Panc1 (cell line): ENCODE data around the gene TM2D3. TPM values are rescaled to one million over a fixed set of nuclear protein-coding genes. Genes with fewer than 3 reads are reported as not detected.

ENCODE experiments used
- ATAC-seq: fragments of 200-7000 bp; cut with Tn5 transposase; 2 replicates; pipeline ENCODE4 v1.9.1; 2020; ENCODE audit warnings: mild to moderate bottlenecking, moderate library complexity
- BruUV-seq: library from RNA; stranded (reverse); fragments of 400-500 nt; replicated peaks from 2 replicates; lab custom pipeline; 2021; lab: Mats Ljungman, UMichigan
- CTCF ChIA-PET: fragments of 300-600 bp; sonication (Branson Sonifier 250); formaldehyde crosslinking; loops from one replicate; lab custom pipeline; 2022; ENCODE audit warnings: antibody characterized with exemption; lab: Charles Lee
- POLR2A ChIA-PET: fragments of 300-600 bp; sonication (Branson Sonifier 250); formaldehyde crosslinking; loops from one replicate; lab custom pipeline; 2022; ENCODE audit warnings: antibody characterized with exemption; lab: Charles Lee
- DNase-seq: peaks from one replicate; pipeline ENCODE4 v3.0.0-alpha.2; 2010; ENCODE audit warnings: low read depth, low spot score
- H3K27ac ChIP-seq: 2 replicates; pipeline ENCODE4 v1.5.1; 2011; ENCODE audit warnings: mild to moderate bottlenecking, low read length, inconsistent platforms
- H3K27me3 ChIP-seq: fragments of 200-500 bp; sonication (Bioruptor generic); 2 replicates; pipeline ENCODE4 v1.6.0; 2014; ENCODE audit warnings: low read length, inconsistent platforms; ENCODE audit not compliant: control insufficient read depth, insufficient read depth
- H3K36me3 ChIP-seq: fragments of 200-500 bp; sonication (Bioruptor generic); 2 replicates; pipeline ENCODE4 v1.5.1; 2014; ENCODE audit warnings: inconsistent platforms, mild to moderate bottlenecking, low read length, moderate library complexity; ENCODE audit not compliant: control insufficient read depth, insufficient read depth
- H3K4me1 ChIP-seq: 2 replicates; pipeline ENCODE4 v1.5.1; 2011; ENCODE audit warnings: inconsistent platforms, mild to moderate bottlenecking, low read length, moderate library complexity; ENCODE audit not compliant: control insufficient read depth, insufficient read depth
- H3K4me3 ChIP-seq, 2 experiments: 2 replicates each; pipeline ENCODE4 v1.5.1; 2011 to 2012; ENCODE audit warnings: low read depth in 2 of 2, low read length in 2 of 2, mild to moderate bottlenecking in 2 of 2, inconsistent platforms in 1 of 2, moderate library complexity in 1 of 2
- H3K9me3 ChIP-seq: fragments of 200-500 bp; sonication (Bioruptor generic); 2 replicates; pipeline ENCODE4 v1.5.1; 2014; ENCODE audit warnings: low read depth, mild to moderate bottlenecking, inconsistent platforms, low read length, moderate library complexity; ENCODE audit not compliant: control insufficient read depth, insufficient read depth
- CTCF ChIP-seq: fragments of 450-650 bp; IDR thresholded peaks from 2 replicates; pipeline ENCODE4 v1.5.1; 2017; ENCODE audit warnings: mild to moderate bottlenecking
- POLR2AphosphoS5 ChIP-seq: IDR thresholded peaks from 2 replicates; pipeline ENCODE4 v1.6.1; 2012; ENCODE audit warnings: mild to moderate bottlenecking, low read depth, low read length, moderate library complexity
- REST ChIP-seq, 2 experiments: IDR thresholded peaks; 2 replicates each; pipeline ENCODE4 v1.6.1; 2011 to 2012; ENCODE audit warnings: low read depth in 2 of 2, control low read depth in 1 of 2, low read length in 1 of 2, mild to moderate bottlenecking in 1 of 2, moderate library complexity in 1 of 2; ENCODE audit not compliant: insufficient read depth in 1 of 2
- SIN3A ChIP-seq: IDR thresholded peaks from 2 replicates; pipeline ENCODE4 v1.6.1; 2012; ENCODE audit warnings: low read depth, mild to moderate bottlenecking, low read length, moderate library complexity, borderline replicate concordance; ENCODE audit not compliant: insufficient read depth
- TCF7L2 ChIP-seq: IDR thresholded peaks from 2 replicates; pipeline ENCODE4 v1.6.1; 2011; ENCODE audit warnings: mild to moderate bottlenecking, low read depth, low read length, inconsistent platforms
- in situ Hi-C: cut with HindIII; loops from 2 replicates; pipeline ENCODE4 v1.10.0; 2016; ENCODE audit warnings: low sequenced_read_pairs, low pct_unique_long_range_greater_than_20kb
- intact Hi-C: fragments of 100-400 bp; cut with micrococcal nuclease; formaldehyde crosslinking; loops from one replicate; pipeline ENCODE4 v1.10.0; 2022; ENCODE audit not compliant: unreplicated experiment
- total RNA-seq: library from RNA; stranded (reverse); gene quantifications from one replicate; pipeline ENCODE4 v1.2.1, GENCODE V29; 2021; ENCODE audit not compliant: unreplicated experiment

Gene TM2D3
- total RNA-seq, 1 experiment from 2014 or later = 53.4 TPM

- Histone ChIP-seq H3K27me3 (peaks cover 9% of the 10 kb centered on the region; the same call in 1 of the 2 replicates), H3K9me3 (no peaks in the 10 kb centered on the region), H3K36me3 (no peaks in the 10 kb centered on the region), H3K4me1 (no peaks in the 10 kb centered on the region), H3K4me3 (no peak overlapping the region), H3K27ac (no peak overlapping the region)
- ChIA-PET CTCF (no interaction called here), POLR2A (no interaction called here)
- no peak for DNase-seq
- ATAC-seq = no peak
- no TSS peak for BruUV-seq
- in situ Hi-C loops (no loop called here), intact Hi-C loops (no loop called here)
- TF ChIP-seq POLR2AphosphoS5 (no peak), TCF7L2 (no peak), CTCF (no peak)
Observed at GRCh38 chr15:101600035-101600434, 52.1 kb downstream of the TM2D3 start.

GRCh38 chr15:101599091-101599490, 53.1 kb downstream of the TM2D3 start:
- no TSS peak for BruUV-seq
- no peak for DNase-seq
- ChIA-PET POLR2A (no interaction called here), CTCF (interaction anchor here (0.6 kb wide), 1 partner anchor 146 kb away, joined by 4 read pairs; no protein-coding TSS in a partner anchor)
- in situ Hi-C loops = no loop called here
- no peak for ATAC-seq
- no peaks in the 10 kb centered on the region for H3K4me1 ChIP-seq
- no peaks in the 10 kb centered on the region for H3K36me3 ChIP-seq
- no peak overlapping the region for H3K4me3 ChIP-seq
- H3K27me3 ChIP-seq = peaks cover 9% of the 10 kb centered on the region; the same call in 1 of the 2 replicates
- no peaks in the 10 kb centered on the region for H3K9me3 ChIP-seq
- intact Hi-C loops = no loop called here
- TF ChIP-seq CTCF = no peak
- TF ChIP-seq POLR2AphosphoS5 = no peak
- no peak for TF ChIP-seq TCF7L2
- no peak overlapping the region for H3K27ac ChIP-seq

- TF ChIP-seq POLR2AphosphoS5 (no peak), SIN3A (no peak), TCF7L2 (no peak), CTCF (no peak), REST (IDR thresholded peaks at IDR 0.05; ENCODE audit: insufficient read depth in 1 of 2, low read depth in 2 of 2, low read length in 1 of 2) (no peak)
- ATAC-seq = no peak
- ChIA-PET CTCF (no interaction called here), POLR2A (no interaction called here)
- no peak for DNase-seq
- BruUV-seq = no TSS peak
- Histone ChIP-seq H3K4me3 (no peak overlapping the region), H3K27ac (no peak overlapping the region), H3K27me3 (peaks cover 9% of the 10 kb centered on the region; the same call in 1 of the 2 replicates), H3K36me3 (no peaks in the 10 kb centered on the region), H3K9me3 (no peaks in the 10 kb centered on the region), H3K4me1 (no peaks in the 10 kb centered on the region)
- intact Hi-C loops = no loop called here
- in situ Hi-C loops = no loop called here
Observed at GRCh38 chr15:101597360-101597928, 54.7 kb downstream of the TM2D3 start.
